Smooth muscle cell (in vitro differentiated cells): Measurements from ENCODE around the gene ZSCAN30. TPM values are rescaled to one million over a fixed set of nuclear protein-coding genes. Genes with fewer than 3 reads are reported as not detected.

Source experiments
- DNase-seq: peaks from one replicate; lab custom pipeline; 2025; ENCODE audit not compliant: unreplicated experiment; lab: John Stamatoyannopoulos, UW
- H2AFZ ChIP-seq: fragments of 200-600 bp; sonication (generic); 2 replicates; pipeline ENCODE4 v1.6.0; 2016; ENCODE audit warnings: antibody characterized with exemption, low read depth, mild to moderate bottlenecking
- H3F3A ChIP-seq: fragments of 200-600 bp; sonication (generic); 2 replicates; pipeline ENCODE4 v1.6.0; 2017; ENCODE audit warnings: antibody characterized with exemption, low read depth
- H3K27ac ChIP-seq: fragments of 200-600 bp; sonication (generic); 2 replicates; pipeline ENCODE4 v1.5.1; 2016; ENCODE audit warnings: low read depth, mild to moderate bottlenecking
- H3K27me3 ChIP-seq: fragments of 200-600 bp; sonication (generic); 2 replicates; pipeline ENCODE4 v1.6.1; 2016; ENCODE audit warnings: low read depth, mild to moderate bottlenecking
- H3K36me3 ChIP-seq: fragments of 200-600 bp; sonication (generic); 2 replicates; pipeline ENCODE4 v1.5.1; 2016; ENCODE audit warnings: low read depth
- H3K4me1 ChIP-seq: fragments of 200-600 bp; sonication (generic); 2 replicates; pipeline ENCODE4 v1.5.1; 2016; ENCODE audit warnings: low read depth
- H3K4me2 ChIP-seq: fragments of 200-600 bp; sonication (generic); 2 replicates; pipeline ENCODE4 v1.6.0; 2016; ENCODE audit warnings: mild to moderate bottlenecking
- H3K4me3 ChIP-seq: fragments of 200-600 bp; sonication (generic); 2 replicates; pipeline ENCODE4 v1.5.1; 2016; ENCODE audit warnings: mild to moderate bottlenecking
- H3K79me2 ChIP-seq: fragments of 200-600 bp; sonication (generic); 2 replicates; pipeline ENCODE4 v1.6.0; 2016; ENCODE audit warnings: low read depth, mild to moderate bottlenecking
- H3K9ac ChIP-seq: fragments of 200-600 bp; sonication (generic); 2 replicates; pipeline ENCODE4 v1.6.0; 2016; ENCODE audit warnings: low read depth
- H3K9me3 ChIP-seq: fragments of 200-600 bp; sonication (generic); replicated peaks from 2 replicates; pipeline ENCODE4 v1.5.1; 2016; ENCODE audit warnings: low read depth
- H4K20me1 ChIP-seq: fragments of 200-600 bp; sonication (generic); 2 replicates; pipeline ENCODE4 v1.6.0; 2016; ENCODE audit warnings: low read depth
- CTCF ChIP-seq: fragments of 200-600 bp; sonication (generic); IDR thresholded peaks from 2 replicates; pipeline ENCODE4 v1.5.1; 2017; ENCODE audit warnings: borderline replicate concordance, mild to moderate bottlenecking, antibody characterized with exemption; ENCODE audit not compliant: insufficient read depth, poor library complexity, severe bottlenecking
- WGBS: methylation state at CpG from one replicate; pipeline ENCODE4 v1.1.7; 2016; ENCODE audit warnings: low lambda C conversion rate; 5-methylcytosine and 5-hydroxymethylcytosine counted together
- polyA plus RNA-seq: library from polyadenylated mRNA; unstranded; fragments of >200 nt; fragmentation: Nextera tagmentation; extraction: Ambion mirVana; gene quantifications from 2 replicates; pipeline ENCODE4 v1.2.1, GENCODE V29; 2016
- total RNA-seq: library from RNA; depleted of rRNA; stranded (reverse); fragments of >200 nt; gene quantifications from 2 replicates; pipeline ENCODE4 v1.2.3, GENCODE V29; 2014

The ZSCAN30 gene
- total and polyA plus RNA-seq, 2 experiments from 2014 or later = 3.7 to 13.4 TPM

GRCh38 chr18:35334212-35334611 lies 44.2 kb upstream of the ZSCAN30 start:
- Histone ChIP-seq H3K27me3 (no peaks in the 10 kb centered on the region), H2AFZ (no peak overlapping the region), H3F3A (peaks cover 9% of the 10 kb centered on the region), H3K36me3 (peaks cover 65% of the 10 kb centered on the region), H3K9ac (no peak overlapping the region), H4K20me1 (peaks cover 62% of the 10 kb centered on the region), H3K4me2 (no peak overlapping the region), H3K9me3 (no peaks in the 10 kb centered on the region), H3K4me1 (no peaks in the 10 kb centered on the region), H3K27ac (no peak overlapping the region), H3K4me3 (no peak overlapping the region), H3K79me2 (peaks cover 27% of the 10 kb centered on the region)
- no peak for TF ChIP-seq CTCF
- WGBS = 97% methylated on average over 1 of the region's 1 CpG
- no peak for DNase-seq

DNA sequence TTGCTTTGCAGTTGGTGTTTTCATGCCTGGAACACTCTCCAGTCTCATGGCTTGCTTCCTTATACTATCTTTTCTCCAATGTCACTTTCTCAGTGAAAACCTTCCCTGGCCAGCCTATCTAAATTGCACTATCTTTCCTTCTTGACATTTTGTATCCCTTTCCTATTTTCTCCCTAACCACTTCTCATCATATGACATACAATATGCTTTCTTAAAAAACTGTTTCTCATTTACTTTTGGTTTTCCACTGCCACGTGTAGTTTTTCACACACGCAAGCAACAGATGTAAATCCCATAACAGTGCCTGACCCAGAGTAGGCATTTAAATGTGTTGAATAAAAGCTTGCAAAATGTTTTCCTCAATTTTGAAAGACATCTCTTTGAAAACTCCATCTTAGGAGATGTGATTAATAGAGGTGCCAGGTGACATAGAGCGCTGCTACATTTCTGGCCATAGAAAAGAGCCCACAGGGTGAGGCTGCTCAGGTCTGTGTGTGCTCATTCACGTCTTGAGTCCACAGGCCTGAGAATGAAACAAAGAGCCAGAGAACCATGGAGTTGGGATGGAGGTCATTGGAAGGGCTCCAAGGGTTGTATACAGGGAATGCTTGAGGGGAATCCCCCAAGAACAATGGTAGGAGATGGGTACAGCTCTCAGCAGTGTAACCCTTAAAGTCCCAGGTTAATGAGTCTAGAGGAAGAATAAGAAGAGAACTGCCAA lies 41.5 kb upstream of the ZSCAN30 start:
- Histone ChIP-seq H3K9ac (no peak overlapping the region), H3K36me3 (peaks cover 40% of the 10 kb centered on the region), H3K79me2 (peaks cover 11% of the 10 kb centered on the region), H3F3A (peaks cover 9% of the 10 kb centered on the region), H3K27me3 (no peaks in the 10 kb centered on the region), H3K27ac (no peak overlapping the region), H4K20me1 (peaks cover 35% of the 10 kb centered on the region), H3K4me2 (no peak overlapping the region), H3K4me3 (no peak overlapping the region), H2AFZ (no peak overlapping the region), H3K4me1 (no peaks in the 10 kb centered on the region), H3K9me3 (peaks cover 4% of the 10 kb centered on the region)
- DNase-seq = no peak
- no peak for TF ChIP-seq CTCF
- WGBS = 89% methylated on average over 4 of the region's 4 CpGs

GRCh38 chr18:35328868-35329267 lies 38.8 kb upstream of the ZSCAN30 start:
- peaks cover 5% of the 10 kb centered on the region for H3F3A ChIP-seq

More at GRCh38 chr18:35328868-35329267, 38.8 kb upstream of the ZSCAN30 start:
- Histone ChIP-seq H3K27ac (no peak overlapping the region), H2AFZ (no peak overlapping the region), H3K4me3 (no peak overlapping the region), H3K4me1 (peaks cover 16% of the 10 kb centered on the region), H3K9ac (no peak overlapping the region), H3K27me3 (no peaks in the 10 kb centered on the region), H4K20me1 (peaks cover 14% of the 10 kb centered on the region), H3K4me2 (no peak overlapping the region), H3K79me2 (no peaks in the 10 kb centered on the region), H3K36me3 (peaks cover 16% of the 10 kb centered on the region), H3K9me3 (peaks cover 4% of the 10 kb centered on the region)
- no peak for DNase-seq
- TF ChIP-seq CTCF = no peak
